Neuronal stem cell (in vitro differentiated cells): Measurements from ENCODE around the gene GALNT15.

Experiments
- DNase-seq: peaks from one replicate; pipeline ENCODE4 v3.0.0-alpha.2; 2013; ENCODE audit warnings: low spot score
- H2AFZ ChIP-seq: one replicate; pipeline ENCODE4 v1.6.1; 2013; ENCODE audit warnings: mild to moderate bottlenecking, low read length, inconsistent platforms
- H2AK5ac ChIP-seq: 2 replicates; pipeline ENCODE4 v1.6.1; 2013; ENCODE audit warnings: low read depth, mild to moderate bottlenecking, inconsistent platforms, low read length, moderate library complexity, mixed read lengths
- H2BK120ac ChIP-seq: 2 replicates; pipeline ENCODE4 v1.6.1; 2013; ENCODE audit warnings: low read depth, mild to moderate bottlenecking, inconsistent platforms, low read length, moderate library complexity, mixed read lengths
- H2BK12ac ChIP-seq: one replicate; pipeline ENCODE4 v1.6.1; 2013; ENCODE audit warnings: low read length, inconsistent platforms
- H2BK15ac ChIP-seq: 2 replicates; pipeline ENCODE4 v1.6.1; 2013; ENCODE audit warnings: mild to moderate bottlenecking, low read length, inconsistent platforms, mixed read lengths
- H2BK5ac ChIP-seq: one replicate; pipeline ENCODE4 v1.6.1; 2013; ENCODE audit warnings: inconsistent platforms, mild to moderate bottlenecking, low read length, moderate library complexity
- H3K14ac ChIP-seq: one replicate; pipeline ENCODE4 v1.6.1; 2013; ENCODE audit warnings: low read length, inconsistent platforms
- H3K18ac ChIP-seq: 2 replicates; pipeline ENCODE4 v1.6.1; 2013; ENCODE audit warnings: low read length, inconsistent platforms
- H3K23ac ChIP-seq: 2 replicates; pipeline ENCODE4 v1.6.1; 2013; ENCODE audit warnings: low read depth, mild to moderate bottlenecking, mixed read lengths, low read length, inconsistent platforms; ENCODE audit not compliant: poor library complexity
- H3K27ac ChIP-seq: replicated peaks from 3 replicates; pipeline ENCODE4 v1.5.1; 2013; ENCODE audit warnings: low read length, inconsistent platforms
- H3K27me3 ChIP-seq, 3 experiments: 2 replicates each; pipeline ENCODE4 v1.6.1; 2013; ENCODE audit warnings: low read length in 3 of 3, mild to moderate bottlenecking in 2 of 3, inconsistent platforms in 1 of 3, low read depth in 1 of 3, mixed read lengths in 1 of 3, moderate library complexity in 1 of 3; ENCODE audit not compliant: control insufficient read depth in 3 of 3, insufficient read depth in 3 of 3
- H3K36me3 ChIP-seq, 2 donors: replicated peaks in 1 of 2; 2 replicates each; pipeline ENCODE4 v1.6.1; 2013; ENCODE audit warnings: low read length in 2 of 2; ENCODE audit not compliant: control insufficient read depth in 2 of 2, insufficient read depth in 2 of 2
- H3K4ac ChIP-seq: 2 replicates; pipeline ENCODE4 v1.6.1; 2013; ENCODE audit warnings: inconsistent platforms, mild to moderate bottlenecking, low read length, moderate library complexity
- H3K4me1 ChIP-seq, 2 donors: 1 replicate in 1 of 2; 2 replicates in 1 of 2; pipeline ENCODE4 v1.6.1; 2013; ENCODE audit warnings: low read length in 2 of 2, low read depth in 1 of 2; ENCODE audit not compliant: control insufficient read depth in 2 of 2, insufficient read depth in 1 of 2
- H3K4me2 ChIP-seq: one replicate; pipeline ENCODE4 v1.6.1; 2013; ENCODE audit warnings: mild to moderate bottlenecking, low read length, inconsistent platforms; ENCODE audit not compliant: insufficient read depth, poor library complexity, severe bottlenecking
- H3K4me3 ChIP-seq, 2 donors: 2 replicates each; pipeline ENCODE4 v1.5.1; 2013; ENCODE audit warnings: low read length in 2 of 2, mild to moderate bottlenecking in 2 of 2, inconsistent platforms in 1 of 2, moderate library complexity in 1 of 2
- H3K79me1 ChIP-seq: one replicate; pipeline ENCODE4 v1.6.1; 2013; ENCODE audit warnings: low read depth, mild to moderate bottlenecking, inconsistent platforms, low read length, moderate library complexity
- H3K9ac ChIP-seq: one replicate; pipeline ENCODE4 v1.6.1; 2013; ENCODE audit warnings: mild to moderate bottlenecking, low read depth, low read length, inconsistent platforms; ENCODE audit not compliant: poor library complexity
- H3K9me3 ChIP-seq, 2 donors: replicated peaks in 1 of 2; 2 replicates each; pipeline versions ENCODE3 to v1.6.1; 2013; ENCODE audit warnings: low read length in 2 of 2, mild to moderate bottlenecking in 2 of 2, inconsistent platforms in 1 of 2, low read depth in 1 of 2, mixed read lengths in 1 of 2, moderate library complexity in 1 of 2; ENCODE audit not compliant: control insufficient read depth in 2 of 2, insufficient read depth in 1 of 2
- H4K8ac ChIP-seq: one replicate; pipeline ENCODE4 v1.6.1; 2013; ENCODE audit warnings: low read depth, mild to moderate bottlenecking, inconsistent platforms, low read length, moderate library complexity
- H4K91ac ChIP-seq: one replicate; pipeline ENCODE4 v1.6.1; 2013; ENCODE audit warnings: low read length, low read depth, mild to moderate bottlenecking, inconsistent platforms; ENCODE audit not compliant: poor library complexity
- WGBS, 2 donors: extraction: QIAGEN DNeasy Blood & Tissue Kit; methylation state at CpG; one replicate each; pipeline ENCODE4 v1.1.7; 2013; ENCODE audit warnings: missing lambda C conversion rate in 2 of 2, mixed read lengths in 1 of 2; ENCODE audit not compliant: insufficient read length in 2 of 2, insufficient replicate concordance in 1 of 2; ENCODE audit errors: extremely low coverage in 2 of 2; 5-methylcytosine and 5-hydroxymethylcytosine counted together

The GALNT15 gene

GRCh38 chr3:16182183-16182582, 7.7 kb downstream of the GALNT15 start:
- H3K9ac ChIP-seq, result no peak overlapping the region
- H2AK5ac ChIP-seq, result no peak overlapping the region
- no peak overlapping the region for H4K8ac ChIP-seq
- H3K36me3 ChIP-seq, result peaks cover 0 to 3% of the 10 kb centered on the region in 2 donors
- H2BK15ac ChIP-seq, result no peak overlapping the region
- no peak overlapping the region for H4K91ac ChIP-seq
- peaks cover 0 to 8% (median 3%) of the 10 kb centered on the region in 3 experiments for H3K27me3 ChIP-seq
- no peak overlapping the region for H3K18ac ChIP-seq
- no peak overlapping the region for H2BK5ac ChIP-seq
- no peak overlapping the region for H2BK120ac ChIP-seq
- H2BK12ac ChIP-seq, result no peak overlapping the region
- H3K4me2 ChIP-seq, result no peak overlapping the region
- no CpG with 5 or more reads among the region's 2 CpGs for WGBS, 2 donors
- H3K79me1 ChIP-seq, result no peaks in the 10 kb centered on the region
- H3K9me3 ChIP-seq, result peaks cover 0 to 4% of the 10 kb centered on the region in 2 donors
- H3K27ac ChIP-seq, result no peak overlapping the region
- H3K4me1 ChIP-seq, result peaks cover 0 to 10% of the 10 kb centered on the region in 2 donors
- no peak overlapping the region for H3K23ac ChIP-seq
- H3K4me3 ChIP-seq, result no peak overlapping the region
- H3K4ac ChIP-seq, result no peak overlapping the region
- no peak for DNase-seq
- no peak overlapping the region for H3K14ac ChIP-seq
- no peak overlapping the region for H2AFZ ChIP-seq

- peak overlapping the region; percentile 63 for H3K18ac ChIP-seq
- no CpG with 5 or more reads among the region's 5 CpGs for WGBS, 2 donors
- H2BK12ac ChIP-seq, result no peak overlapping the region
- H3K9me3 ChIP-seq, result peaks cover 0 to 4% of the 10 kb centered on the region in 2 donors
- no peak overlapping the region for H3K4me2 ChIP-seq
- peaks cover 0 to 4% (median 3%) of the 10 kb centered on the region in 3 experiments for H3K27me3 ChIP-seq
- H2BK15ac ChIP-seq, result no peak overlapping the region
- no peak overlapping the region for H2BK120ac ChIP-seq
- H3K4me3 ChIP-seq, result no peak overlapping the region
- H3K9ac ChIP-seq, result no peak overlapping the region
- H4K8ac ChIP-seq, result no peak overlapping the region
- H3K79me1 ChIP-seq, result no peaks in the 10 kb centered on the region
- no peak overlapping the region for H3K27ac ChIP-seq
- no peak overlapping the region for H3K4ac ChIP-seq
- H2BK5ac ChIP-seq, result no peak overlapping the region
- no peak overlapping the region for H2AK5ac ChIP-seq
- H3K23ac ChIP-seq, result no peak overlapping the region
- no peak for DNase-seq
- no peak overlapping the region for H3K14ac ChIP-seq
- H3K36me3 ChIP-seq, result peaks cover 0 to 3% of the 10 kb centered on the region in 2 donors
- no peak overlapping the region for H4K91ac ChIP-seq
- peaks cover 0 to 10% of the 10 kb centered on the region in 2 donors for H3K4me1 ChIP-seq
- no peak overlapping the region for H2AFZ ChIP-seq
Measured at GRCh38 chr3:16182612-16183011, 8.1 kb downstream of the GALNT15 start.

- H2BK120ac ChIP-seq, result no peak overlapping the region
- no peak overlapping the region for H4K91ac ChIP-seq
- no CpG with 5 or more reads among the region's 1 CpG for WGBS, 2 donors
- no peak overlapping the region for H2AFZ ChIP-seq
- H2BK12ac ChIP-seq, result no peak overlapping the region
- H3K27ac ChIP-seq, result no peak overlapping the region
- no peak overlapping the region for H2AK5ac ChIP-seq
- H3K4me3 ChIP-seq, result no peak overlapping the region
- no peak overlapping the region for H4K8ac ChIP-seq
- H3K9ac ChIP-seq, result no peak overlapping the region
- peaks cover 0 to 6% of the 10 kb centered on the region in 2 donors for H3K4me1 ChIP-seq
- no peak overlapping the region for H3K4ac ChIP-seq
- DNase-seq, result no peak
- H3K23ac ChIP-seq, result no peak overlapping the region
- peak overlapping the region; percentile 63 for H3K18ac ChIP-seq
- H3K79me1 ChIP-seq, result no peaks in the 10 kb centered on the region
- no peak overlapping the region for H3K14ac ChIP-seq
- H2BK5ac ChIP-seq, result no peak overlapping the region
- peaks cover 0 to under 1% of the 10 kb centered on the region in 2 donors for H3K9me3 ChIP-seq
- H3K27me3 ChIP-seq, result no peaks in the 10 kb centered on the region
- no peak overlapping the region for H2BK15ac ChIP-seq
- H3K4me2 ChIP-seq, result no peak overlapping the region
- H3K36me3 ChIP-seq, result no peaks in the 10 kb centered on the region
Measured at GRCh38 chr3:16183082-16183481, 8.6 kb downstream of the GALNT15 start.

DNA sequence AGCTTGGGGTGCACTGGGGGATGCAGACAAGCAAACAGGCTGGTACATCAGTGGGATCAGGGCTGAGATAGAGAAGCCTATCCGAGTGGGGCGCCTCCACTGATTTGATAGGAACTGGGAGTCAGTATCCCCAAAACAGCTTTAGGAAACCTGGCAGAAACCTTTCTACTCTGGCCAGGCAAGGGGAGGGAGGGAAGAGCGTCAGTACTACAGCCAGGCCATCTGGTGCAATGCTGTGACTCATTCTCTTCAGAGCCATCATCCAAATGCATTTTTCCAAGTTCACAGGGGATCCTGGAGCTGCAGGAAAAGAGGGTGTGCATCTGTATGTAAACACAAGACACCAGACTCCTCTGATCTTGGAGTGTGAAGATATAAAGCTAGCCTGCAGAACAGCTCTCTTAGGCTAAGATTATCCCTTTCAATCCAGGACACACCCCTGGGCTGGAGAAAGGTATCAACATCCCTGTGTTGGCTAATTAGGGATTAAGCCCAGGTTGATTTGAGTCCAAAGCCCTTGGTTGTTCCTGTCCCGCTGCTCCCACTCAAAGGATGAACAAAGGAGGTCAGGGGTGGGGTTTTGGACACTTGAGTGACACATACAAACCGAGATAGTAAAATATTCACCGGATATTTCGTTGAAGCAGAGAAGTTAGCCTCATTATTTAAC, 9.3 kb downstream of the GALNT15 start:
- no peak for DNase-seq
- Histone ChIP-seq H3K36me3 (no peaks in the 10 kb centered on the region), H2AFZ (no peak overlapping the region), H2BK120ac (no peak overlapping the region), H3K14ac (no peak overlapping the region), H4K91ac (no peak overlapping the region), H3K4me3 (no peak overlapping the region), H2AK5ac (no peak overlapping the region), H3K9me3 (no peaks in the 10 kb centered on the region), H3K79me1 (no peaks in the 10 kb centered on the region), H3K18ac (no peak overlapping the region), H2BK15ac (no peak overlapping the region), H3K23ac (no peak overlapping the region), H4K8ac (no peak overlapping the region), H2BK5ac (no peak overlapping the region), H3K27me3 (no peaks in the 10 kb centered on the region), H3K4me1 (peaks cover 0 to 5% of the 10 kb centered on the region in 2 donors), H3K4me2 (no peak overlapping the region), H3K4ac (no peak overlapping the region), H3K9ac (no peak overlapping the region), H2BK12ac (no peak overlapping the region), H3K27ac (no peak overlapping the region)
- WGBS, 2 donors, result no CpG with 5 or more reads among the region's 7 CpGs
